Fibroblast of peridontal ligament (primary cell): Measurements from ENCODE around the gene ZFAND3.
"Not testable (repeated sequence)": the region's sequence is repeated elsewhere in the genome, so short reads cannot be mapped to it uniquely, and the experiment has no call there.

Experiments
- DNase-seq: peaks from one replicate; pipeline ENCODE4 v3.0.0-alpha.2; 2010; ENCODE audit errors: extremely low read depth

The ZFAND3 gene

GRCh38 chr6:38049861-38050397 lies 230.4 kb downstream of the ZFAND3 start:
- DNase-seq = not testable (repeated sequence)

- no peak for DNase-seq
Measured at GRCh38 chr6:38051819-38052434, 232.4 kb downstream of the ZFAND3 start.

- DNase-seq = no peak
Measured at GRCh38 chr6:38054527-38055202, 235.1 kb downstream of the ZFAND3 start.

- DNase-seq = no peak
Measured at GRCh38 chr6:38055203-38055589, 235.7 kb downstream of the ZFAND3 start.

- DNase-seq = no peak
Measured at GRCh38 chr6:38056361-38056760, 236.8 kb downstream of the ZFAND3 start.

DNA sequence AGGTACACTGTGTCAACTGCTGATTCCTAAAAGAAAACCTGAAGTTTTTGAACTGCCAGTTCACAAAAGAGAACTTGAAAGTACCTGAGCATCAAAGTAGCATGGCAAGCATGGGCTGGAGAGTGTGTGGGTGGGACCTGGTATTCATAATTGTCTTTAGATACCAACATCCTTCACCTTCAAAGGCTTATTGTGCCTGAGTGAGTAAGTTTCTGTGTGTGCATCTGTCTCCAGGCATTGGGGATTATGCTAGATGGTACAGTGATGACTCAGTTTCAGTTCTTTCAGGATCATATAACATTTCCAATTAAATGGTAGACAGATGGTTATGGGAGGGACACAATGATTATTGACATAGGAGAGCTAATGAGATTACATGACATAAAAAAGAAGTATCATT lies 238.5 kb downstream of the ZFAND3 start:
- peak; percentile 67 for DNase-seq

- DNase-seq = no peak
Measured at GRCh38 chr6:38062066-38062465, 242.5 kb downstream of the ZFAND3 start.

- DNase-seq = no peak
Measured at GRCh38 chr6:38063973-38064372, 244.4 kb downstream of the ZFAND3 start.

DNA sequence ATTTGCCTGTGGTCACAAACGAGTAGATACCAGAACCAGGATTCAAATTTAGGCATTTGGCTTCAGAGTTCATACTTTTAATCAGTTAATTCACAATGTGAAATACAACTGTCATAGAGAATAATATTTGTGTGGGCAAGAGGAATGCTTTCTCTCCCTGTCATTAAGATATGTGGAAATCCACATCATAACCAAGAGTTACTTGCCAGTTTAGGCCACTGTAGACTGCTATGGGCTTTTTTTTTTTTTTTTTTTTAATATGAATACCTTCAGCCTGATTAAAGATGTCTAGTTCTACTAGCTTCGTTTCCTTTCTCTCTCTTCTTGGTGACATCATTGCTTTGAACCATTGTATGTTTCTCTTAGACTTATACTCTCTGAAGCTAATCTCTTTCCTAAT lies 244.9 kb downstream of the ZFAND3 start:
- DNase-seq = peak; percentile 42

- no peak for DNase-seq
Measured at GRCh38 chr6:38065734-38066305, 246.3 kb downstream of the ZFAND3 start.

- DNase-seq = no peak
Measured at GRCh38 chr6:38067263-38067980, 247.9 kb downstream of the ZFAND3 start.

- no peak for DNase-seq
Measured at GRCh38 chr6:38068854-38069590, 249.5 kb downstream of the ZFAND3 start.

DNA sequence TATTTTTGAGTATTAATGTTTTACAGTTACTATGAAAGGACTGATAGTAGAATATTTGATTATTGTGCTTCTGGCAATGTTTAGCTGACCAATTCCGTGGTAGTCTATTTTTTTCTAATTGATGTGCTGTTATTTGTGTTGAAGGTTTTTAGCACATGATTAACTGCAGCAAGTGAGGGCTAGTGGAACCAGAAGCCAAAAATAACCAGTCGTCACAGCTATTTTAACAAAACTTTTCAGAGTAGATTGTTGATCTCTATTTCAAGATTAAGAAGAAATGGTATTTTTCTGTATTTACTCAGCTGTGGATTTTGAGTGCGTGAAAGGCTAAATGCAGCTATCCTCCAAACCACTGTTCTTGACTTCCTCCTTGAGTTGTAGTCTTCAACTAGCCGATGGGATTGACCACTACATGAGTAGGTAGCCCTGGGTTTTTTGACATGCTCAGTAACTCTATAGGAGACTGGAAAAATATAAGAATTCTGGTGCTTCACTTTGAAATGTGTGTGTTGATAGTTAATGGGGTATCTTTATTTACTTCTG lies 258.0 kb downstream of the ZFAND3 start:
- DNase-seq = no peak

- DNase-seq = no peak
Measured at GRCh38 chr6:38078671-38079070, 259.1 kb downstream of the ZFAND3 start.

- DNase-seq = no peak
Measured at GRCh38 chr6:38079107-38079506, 259.6 kb downstream of the ZFAND3 start.

DNA sequence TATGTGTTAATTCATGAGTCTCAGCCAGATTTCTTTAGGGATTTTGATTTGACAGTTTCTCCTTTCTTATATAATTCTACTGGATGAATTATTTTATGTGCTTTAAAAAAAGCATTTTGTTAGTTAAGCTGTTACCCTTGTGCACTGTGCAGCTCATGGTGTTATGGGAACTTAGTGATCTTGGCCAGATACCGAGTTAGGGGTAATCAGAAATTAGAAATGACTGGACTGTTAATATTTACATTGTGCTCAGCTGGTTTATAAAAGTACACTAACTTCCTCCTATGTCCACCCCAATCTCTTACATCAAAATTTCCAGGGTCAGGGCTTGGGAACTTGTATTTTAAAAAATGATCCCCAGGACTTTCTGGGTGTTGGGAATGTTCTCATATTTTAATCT lies 260.0 kb downstream of the ZFAND3 start:
- no peak for DNase-seq

DNA sequence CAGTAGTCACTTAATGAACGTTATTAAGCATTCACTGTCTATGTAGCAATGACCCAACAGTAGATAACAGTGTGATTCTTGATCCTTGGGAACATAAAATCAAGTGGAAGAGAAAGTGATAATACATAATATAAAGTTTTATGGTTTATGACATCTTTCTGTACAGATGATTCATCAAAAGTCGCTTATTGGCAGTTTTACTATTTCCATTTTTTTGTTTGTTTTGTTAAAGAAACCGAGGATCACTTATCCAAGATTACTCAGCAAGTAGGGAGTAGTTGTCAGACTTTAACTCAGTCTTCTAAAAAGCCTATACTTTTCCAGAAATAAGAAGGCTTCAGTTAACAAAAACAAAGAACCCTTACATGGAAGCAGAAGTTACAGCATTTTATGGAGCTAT lies 260.8 kb downstream of the ZFAND3 start:
- DNase-seq = peak; percentile 83

- peak; percentile 76 for DNase-seq
Measured at GRCh38 chr6:38080889-38081288, 261.4 kb downstream of the ZFAND3 start.

DNA sequence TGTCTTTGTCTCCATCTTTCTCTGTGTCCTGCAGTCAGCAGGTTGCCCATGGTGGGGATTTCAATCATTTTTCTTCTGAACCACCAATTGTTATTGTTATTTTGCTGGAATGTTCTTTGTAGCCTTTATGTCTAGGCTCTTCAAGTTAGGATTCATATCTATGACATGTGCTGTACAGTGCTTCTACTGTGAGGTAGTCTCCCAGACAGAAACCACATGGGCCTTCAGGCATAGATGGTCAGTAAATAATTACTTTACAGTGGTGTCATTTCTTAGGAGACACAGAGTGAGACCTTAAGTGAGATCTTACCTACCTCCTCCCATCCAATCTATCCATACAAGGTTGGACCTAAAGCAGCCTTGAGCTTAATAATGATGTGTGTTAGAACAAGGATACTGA lies 265.5 kb downstream of the ZFAND3 start:
- no peak for DNase-seq

GRCh38 chr6:38086346-38086745 lies 266.8 kb downstream of the ZFAND3 start:
- peak; percentile 33 for DNase-seq

DNA sequence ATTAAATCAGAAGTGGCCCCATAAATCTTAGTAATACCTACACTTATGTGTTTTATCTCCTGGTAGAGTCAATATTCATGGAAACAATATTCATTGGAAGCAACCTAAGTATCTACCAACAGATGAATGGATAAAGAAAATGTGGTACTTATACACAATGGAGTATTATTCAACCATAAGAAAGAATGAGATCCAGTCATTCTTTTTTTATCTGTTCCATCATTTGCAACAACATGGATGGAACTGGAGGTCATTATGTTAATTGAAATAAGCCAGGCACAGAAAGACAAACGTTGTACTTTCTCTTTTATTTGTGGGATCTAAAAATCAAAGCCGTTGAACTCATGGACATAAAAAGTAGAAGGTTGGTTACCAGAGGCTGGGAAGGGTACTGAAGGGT lies 268.5 kb downstream of the ZFAND3 start:
- no peak for DNase-seq
